Fibroblast of peridontal ligament (primary cell): Measurements from ENCODE around the gene CWC22.
"Not testable (repeated sequence)": the region's sequence is repeated elsewhere in the genome, so short reads cannot be mapped to it uniquely, and the experiment has no call there.

Source experiments
- DNase-seq: peaks from one replicate; pipeline ENCODE4 v3.0.0-alpha.2; 2010; ENCODE audit errors: extremely low read depth

Gene CWC22

GRCh38 chr2:180006781-180007579, at the start of gene CWC22:
Gene CWC22 (minus strand): TSS chr2:180007297. CDS start chr2:179993341, 13,956 bp downstream.
- DNase-seq = peak; percentile 96

- DNase-seq = no peak
Observed at GRCh38 chr2:180056367-180057118, 49.4 kb upstream of the CWC22 start.

GRCh38 chr2:180054576-180054975, 47.5 kb upstream of the CWC22 start:
- DNase-seq = not testable (repeated sequence)

DNA sequence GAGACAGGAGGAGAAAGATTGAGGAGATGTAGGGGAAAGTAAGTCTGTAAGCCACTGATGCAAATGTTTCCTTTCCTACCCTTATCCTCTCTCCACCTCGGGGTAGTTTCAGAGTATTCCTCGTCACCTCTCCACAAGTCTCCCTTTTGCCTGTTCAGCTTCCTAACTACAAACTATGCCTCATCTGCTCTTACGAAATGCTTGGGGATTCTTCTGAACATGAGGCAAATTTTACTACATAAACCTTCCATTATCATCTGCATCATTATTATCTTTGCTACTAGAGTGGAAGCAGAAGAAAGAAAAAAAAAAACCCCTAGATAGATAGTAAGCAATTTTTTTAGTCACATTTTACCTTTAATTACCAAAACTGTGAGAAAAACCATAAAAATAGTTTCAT, 43.1 kb upstream of the CWC22 start:
- DNase-seq = peak; percentile 51

- DNase-seq = no peak
Observed at GRCh38 chr2:180048251-180048650, 41.2 kb upstream of the CWC22 start.

GRCh38 chr2:180046776-180047175, 39.7 kb upstream of the CWC22 start:
- peak; percentile 57 for DNase-seq

- no peak for DNase-seq
Observed at GRCh38 chr2:180046202-180046601, 39.1 kb upstream of the CWC22 start.

DNA sequence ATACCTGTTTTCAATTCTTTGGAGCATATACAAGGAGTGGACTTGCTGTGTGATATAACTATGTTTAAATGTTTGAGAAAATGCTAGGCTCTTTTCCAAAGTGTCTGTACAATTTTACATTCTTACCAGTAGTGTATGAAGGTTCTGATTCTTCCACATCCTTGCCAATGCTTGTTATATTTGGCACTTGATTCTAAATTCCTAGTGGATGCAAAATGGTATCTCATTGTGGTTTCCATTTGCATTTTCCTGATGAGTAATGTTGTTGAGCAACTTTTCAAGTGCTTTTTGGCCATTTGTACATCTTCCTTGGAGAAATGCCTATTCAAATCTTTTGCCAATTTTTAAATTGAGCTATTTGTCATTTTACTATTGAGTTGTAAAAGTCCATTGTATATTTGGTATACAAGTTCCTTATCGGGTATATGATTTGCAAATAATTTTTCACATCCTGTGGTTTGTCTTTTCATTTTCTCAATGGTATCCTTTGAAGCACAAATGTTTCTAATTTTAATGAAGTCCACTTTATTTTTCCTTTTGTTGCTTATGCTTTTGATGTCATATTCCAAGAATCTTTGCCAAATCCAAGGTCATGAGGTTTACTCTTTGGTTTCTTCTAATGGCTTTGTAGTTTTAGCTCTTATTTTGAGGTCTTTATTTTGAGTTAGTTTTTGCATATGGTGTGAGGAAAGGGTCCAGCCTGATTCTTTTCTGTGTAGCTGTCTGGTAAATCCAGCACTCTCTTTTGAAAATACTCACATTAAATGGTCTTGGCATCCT, 33.2 kb upstream of the CWC22 start:
- DNase-seq = peak; percentile 100

DNA sequence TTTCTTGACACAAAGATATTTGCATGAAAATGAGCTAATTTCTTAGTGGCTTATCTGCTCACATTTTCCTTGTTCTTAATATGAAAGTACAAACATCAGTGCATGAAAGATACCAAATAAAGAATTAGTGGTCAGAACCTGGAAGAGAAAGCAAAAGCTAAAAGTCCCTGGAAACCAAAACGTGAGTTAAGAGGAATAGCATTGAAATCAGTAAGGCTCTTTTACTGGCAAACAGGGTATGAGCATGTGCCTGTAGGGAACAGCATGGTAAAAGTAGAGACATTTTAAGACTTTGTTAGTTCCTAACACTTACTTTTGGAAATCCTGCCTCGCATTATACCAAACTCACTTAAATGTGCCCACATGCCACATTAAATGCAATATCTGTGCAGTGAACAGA, 31.9 kb upstream of the CWC22 start:
- DNase-seq = peak; percentile 78

DNA sequence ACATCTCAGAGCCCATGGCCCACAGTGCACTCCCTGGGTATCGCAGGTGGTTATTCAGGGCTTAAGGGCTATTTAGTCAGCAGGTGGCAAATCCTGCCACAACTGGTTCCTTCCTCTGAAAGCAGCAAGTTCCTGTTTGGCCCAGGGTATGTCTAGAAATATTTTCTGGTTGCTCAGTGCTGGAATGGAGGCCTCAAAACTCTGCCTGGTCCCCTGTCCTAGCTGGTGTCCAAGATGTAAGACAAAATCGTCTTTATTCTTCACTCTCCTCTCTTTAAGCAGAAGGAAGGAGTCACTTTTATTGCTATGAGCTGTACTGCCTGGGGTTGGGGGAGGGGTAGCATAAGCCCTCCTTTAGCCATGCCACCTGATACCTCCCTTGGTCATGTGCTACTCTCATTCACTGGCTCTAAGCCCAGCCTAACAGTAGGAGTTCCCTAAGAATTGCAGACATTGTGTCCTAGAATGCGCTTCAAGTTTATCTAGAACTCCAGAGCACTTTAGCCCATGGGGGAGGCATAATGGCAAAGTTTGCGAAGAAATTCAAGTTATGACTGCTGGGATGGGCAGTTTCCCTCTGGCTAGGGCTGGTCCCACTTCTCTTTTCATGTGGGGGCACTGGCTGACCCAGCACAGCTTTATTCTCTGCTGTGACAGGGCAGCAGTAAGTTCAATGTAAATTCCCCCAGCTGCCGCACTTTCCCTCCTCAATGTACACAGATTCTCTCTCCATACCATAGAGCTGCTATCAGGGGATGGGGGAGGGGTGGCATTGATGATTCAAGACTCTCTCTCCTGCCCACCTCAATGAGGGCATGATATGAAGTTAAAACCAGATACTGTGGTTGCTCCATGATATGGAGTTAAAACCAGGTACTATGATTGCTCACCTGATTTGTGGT, 27.1 kb upstream of the CWC22 start:
- DNase-seq = peak; percentile 51

- no peak for DNase-seq
Observed at GRCh38 chr2:180029575-180029974, 22.5 kb upstream of the CWC22 start.

DNA sequence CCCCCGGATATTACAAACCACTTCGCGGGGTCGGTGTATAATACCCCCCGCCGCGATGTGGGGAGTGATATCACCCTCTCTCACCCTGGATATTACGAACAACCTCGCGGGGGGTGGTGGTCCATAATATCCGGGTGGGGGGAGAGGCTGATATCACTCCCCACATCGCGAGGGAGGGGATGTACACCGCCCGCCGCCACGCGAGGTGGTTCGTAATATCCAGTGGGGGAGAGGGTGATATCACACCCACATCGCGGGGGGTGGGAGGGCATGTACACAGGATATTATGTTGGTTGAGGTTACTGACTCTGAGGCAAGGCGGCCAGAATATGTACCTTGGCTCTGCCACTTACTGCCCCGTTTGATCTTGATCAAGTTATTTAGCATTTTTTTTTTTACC, 14.8 kb upstream of the CWC22 start:
- DNase-seq = no peak

DNA sequence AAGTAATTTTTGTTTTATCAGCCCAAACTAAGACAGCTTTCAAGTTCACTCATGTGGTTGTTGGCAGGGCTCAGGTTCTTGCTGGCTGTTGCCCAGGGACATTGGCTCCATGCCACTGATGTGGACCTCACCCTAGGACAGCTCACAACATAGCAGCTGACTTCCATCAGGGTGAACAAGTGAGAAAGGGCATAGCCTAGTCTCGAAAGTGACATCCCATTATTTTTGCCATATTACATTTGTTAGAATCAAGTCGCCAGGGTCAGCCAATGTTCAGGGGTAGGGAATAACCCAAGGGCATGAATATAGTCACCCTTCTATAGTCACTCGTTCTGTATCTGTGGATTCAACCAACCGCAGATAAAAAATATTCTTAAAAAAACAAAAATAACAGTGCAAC, 10.7 kb upstream of the CWC22 start:
- DNase-seq = peak; percentile 76

DNA sequence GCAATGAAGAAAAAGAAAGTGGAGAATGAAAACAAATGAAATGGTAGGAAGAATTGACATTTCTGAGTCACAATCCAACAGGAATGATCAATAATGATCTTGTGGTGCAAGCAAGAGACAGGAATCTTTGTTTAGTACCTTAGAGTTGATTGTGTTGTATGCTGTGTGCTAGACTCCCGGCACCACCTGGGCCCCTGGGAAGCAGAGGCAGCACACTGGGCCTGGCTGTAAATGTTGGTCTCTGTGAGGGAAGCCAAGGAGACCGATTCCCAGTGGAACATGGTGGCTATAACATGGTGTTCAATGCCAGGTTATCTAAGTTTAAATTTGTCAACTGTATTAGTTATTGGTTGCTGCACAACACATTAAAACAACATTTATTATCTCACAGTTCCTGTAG, 9.8 kb upstream of the CWC22 start:
- DNase-seq = no peak

DNA sequence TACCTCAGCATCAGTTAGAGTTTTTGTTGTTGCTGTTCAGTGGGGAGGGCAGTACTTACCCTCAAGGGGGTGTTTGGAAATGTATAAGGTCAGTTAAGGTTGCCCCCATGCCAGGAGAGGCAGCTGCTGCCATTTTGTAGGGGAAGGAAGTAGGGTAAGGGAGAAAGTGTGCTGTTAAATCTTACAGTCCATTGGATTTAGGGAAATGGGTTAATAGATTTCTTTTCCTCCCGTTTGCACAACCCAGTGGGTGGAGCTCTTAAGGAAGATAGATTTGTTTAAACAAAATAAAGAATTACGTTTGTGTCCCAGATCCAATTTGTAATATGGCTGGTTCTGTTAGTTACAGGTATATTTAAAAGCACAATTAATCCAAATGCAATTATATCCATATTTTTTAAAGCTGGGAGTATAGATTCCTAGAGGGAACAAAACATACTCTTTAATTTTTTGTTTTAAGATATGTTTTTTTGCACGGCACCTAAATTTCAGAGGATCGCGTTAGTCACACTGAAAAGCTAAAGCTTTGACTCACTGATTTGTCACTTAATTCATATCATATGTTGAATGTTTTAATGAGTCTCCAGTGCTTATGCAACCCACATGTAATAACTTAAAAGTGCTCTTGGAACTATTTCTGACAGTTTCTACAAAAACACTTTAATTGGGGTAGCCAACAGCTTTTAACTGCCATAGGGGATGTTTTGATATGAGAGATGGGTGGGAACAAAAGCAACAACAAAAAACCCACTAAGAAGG, 9.0 kb upstream of the CWC22 start:
- peak; percentile 95 for DNase-seq

- peak; percentile 78 for DNase-seq
Observed at GRCh38 chr2:180012523-180012922, 5.4 kb upstream of the CWC22 start.

GRCh38 chr2:180010701-180011100, 3.6 kb upstream of the CWC22 start:
- no peak for DNase-seq

- DNase-seq = no peak
Observed at GRCh38 chr2:180006231-180006630, 866 bp downstream of the CWC22 start.

DNA sequence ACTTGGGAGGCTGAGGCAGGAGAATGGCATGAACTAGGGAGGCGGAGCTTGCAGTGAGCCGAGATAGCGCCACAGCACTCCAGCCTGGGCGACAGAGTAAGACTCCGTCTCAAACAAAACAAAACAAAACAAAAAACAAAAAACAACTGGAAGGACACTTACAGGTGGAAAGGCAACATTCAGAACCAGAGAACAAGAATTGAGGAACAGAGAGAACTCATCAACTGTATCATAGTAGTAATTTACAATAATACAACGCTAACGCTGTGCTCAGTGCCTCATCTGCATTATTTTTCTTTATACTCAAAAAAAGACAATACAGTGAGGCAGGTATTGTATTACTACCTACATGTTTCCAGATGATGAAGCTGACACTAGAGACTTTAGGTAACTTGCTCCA, 1.6 kb downstream of the CWC22 start:
- DNase-seq = not testable (repeated sequence)

DNA sequence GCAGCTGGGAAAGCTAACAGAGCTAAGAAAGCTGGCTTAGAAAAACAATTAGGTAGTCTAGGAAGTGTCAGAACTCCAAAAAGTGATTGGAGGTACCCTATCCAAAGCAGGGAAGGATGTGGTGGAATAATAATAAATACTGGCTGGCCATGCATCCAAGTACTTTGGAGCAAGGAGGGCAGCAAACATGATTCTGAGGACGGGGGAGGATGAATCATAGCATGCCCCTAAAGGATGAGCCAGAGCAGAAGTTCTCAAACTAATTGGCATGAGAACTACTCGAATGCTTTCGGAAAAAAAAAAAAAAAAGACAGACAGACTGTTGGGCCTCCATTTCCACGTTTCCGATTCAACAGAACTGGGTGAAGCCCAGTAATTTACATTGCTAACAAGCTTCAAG, 2.4 kb downstream of the CWC22 start:
- no peak for DNase-seq

DNA sequence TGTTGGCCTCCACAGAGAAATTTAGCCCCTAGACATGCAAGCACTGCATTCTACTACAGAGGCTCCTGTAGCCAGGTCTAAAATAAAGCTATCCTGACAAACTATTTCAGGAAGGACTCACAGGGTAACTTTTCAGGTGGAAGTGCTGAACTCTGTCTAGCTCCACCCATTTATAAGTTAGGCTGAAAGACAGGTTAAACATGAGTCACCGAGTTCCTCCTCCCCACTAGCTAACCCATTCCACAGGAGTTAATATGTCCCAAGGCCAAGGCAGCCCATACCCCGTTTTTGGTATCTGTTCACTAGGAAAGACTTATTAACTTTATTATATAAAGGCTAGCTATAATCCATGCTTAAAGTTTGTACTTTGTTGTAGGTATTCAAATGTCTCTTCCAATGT, 3.5 kb downstream of the CWC22 start:
- DNase-seq = no peak
